Measurements from ENCODE around the gene CHRNE. TPM values are rescaled to one million over a fixed set of nuclear protein-coding genes. Genes with fewer than 3 reads are reported as not detected.
"Not testable (repeated sequence)": the region's sequence is repeated elsewhere in the genome, so short reads cannot be mapped to it uniquely, and the experiment has no call there.

CHRNE gene
- total RNA-seq, 1 donor from 2014 or later = 0.69 TPM

GRCh38 chr17:4861052-4861451, 41.8 kb downstream of the CHRNE start:
- Mint-ChIP-seq H3K27me3 (ENCODE audit: unreplicated experiment) (peaks cover 5% of the 10 kb centered on the region), H3K36me3 (ENCODE audit: unreplicated experiment) (no peaks in the 10 kb centered on the region), H3K9me3 (ENCODE audit: unreplicated experiment) (no peaks in the 10 kb centered on the region), H3K27ac (ENCODE audit: unreplicated experiment) (no peak overlapping the region), H3K4me3 (ENCODE audit: unreplicated experiment) (no peak overlapping the region), H3K4me1 (ENCODE audit: low read depth, unreplicated experiment) (peaks cover 29% of the 10 kb centered on the region)
- DNase-seq = no peak
- no peak for TF ChIP-seq CTCF (IDR thresholded peaks at IDR 0.05; ENCODE audit: partially characterized antibody, unreplicated experiment)

- Mint-ChIP-seq H3K4me3 (ENCODE audit: unreplicated experiment) (peak overlapping the region; percentile 45), H3K4me1 (ENCODE audit: low read depth, unreplicated experiment) (peaks cover 30% of the 10 kb centered on the region), H3K36me3 (ENCODE audit: unreplicated experiment) (no peaks in the 10 kb centered on the region), H3K27ac (ENCODE audit: unreplicated experiment) (no peak overlapping the region), H3K9me3 (ENCODE audit: unreplicated experiment) (no peaks in the 10 kb centered on the region), H3K27me3 (ENCODE audit: unreplicated experiment) (peaks cover 5% of the 10 kb centered on the region)
- TF ChIP-seq CTCF (IDR thresholded peaks at IDR 0.05; ENCODE audit: partially characterized antibody, unreplicated experiment) = no peak
- DNase-seq = no peak
Measured at GRCh38 chr17:4860651-4861050, 42.2 kb downstream of the CHRNE start.

GRCh38 chr17:4859816-4860625, 42.9 kb downstream of the CHRNE start:
- TF ChIP-seq CTCF (IDR thresholded peaks at IDR 0.05; ENCODE audit: partially characterized antibody, unreplicated experiment) = no peak
- Mint-ChIP-seq H3K4me1 (ENCODE audit: low read depth, unreplicated experiment) (peaks cover 30% of the 10 kb centered on the region), H3K4me3 (ENCODE audit: unreplicated experiment) (peak overlapping the region; percentile 45), H3K9me3 (ENCODE audit: unreplicated experiment) (no peaks in the 10 kb centered on the region), H3K27me3 (ENCODE audit: unreplicated experiment) (peaks cover 5% of the 10 kb centered on the region), H3K36me3 (ENCODE audit: unreplicated experiment) (no peaks in the 10 kb centered on the region), H3K27ac (ENCODE audit: unreplicated experiment) (no peak overlapping the region)
- DNase-seq = no peak

- Mint-ChIP-seq H3K36me3 (ENCODE audit: unreplicated experiment) (no peaks in the 10 kb centered on the region), H3K4me1 (ENCODE audit: low read depth, unreplicated experiment) (peaks cover 39% of the 10 kb centered on the region), H3K4me3 (ENCODE audit: unreplicated experiment) (peak overlapping the region; percentile 49), H3K27ac (ENCODE audit: unreplicated experiment) (no peak overlapping the region), H3K9me3 (ENCODE audit: unreplicated experiment) (peaks cover 7% of the 10 kb centered on the region), H3K27me3 (ENCODE audit: unreplicated experiment) (peaks cover 12% of the 10 kb centered on the region)
- no peak for DNase-seq
- no peak for TF ChIP-seq CTCF (IDR thresholded peaks at IDR 0.05; ENCODE audit: partially characterized antibody, unreplicated experiment)
Measured at GRCh38 chr17:4858882-4859260, 44.0 kb downstream of the CHRNE start.

- Mint-ChIP-seq H3K36me3 (ENCODE audit: unreplicated experiment) (no peaks in the 10 kb centered on the region), H3K27ac (ENCODE audit: unreplicated experiment) (no peak overlapping the region), H3K27me3 (ENCODE audit: unreplicated experiment) (peaks cover 12% of the 10 kb centered on the region), H3K4me1 (ENCODE audit: low read depth, unreplicated experiment) (peaks cover 41% of the 10 kb centered on the region), H3K4me3 (ENCODE audit: unreplicated experiment) (no peak overlapping the region), H3K9me3 (ENCODE audit: unreplicated experiment) (peaks cover 7% of the 10 kb centered on the region)
- no peak for TF ChIP-seq CTCF (IDR thresholded peaks at IDR 0.05; ENCODE audit: partially characterized antibody, unreplicated experiment)
- no peak for DNase-seq
Measured at GRCh38 chr17:4858068-4858881, 44.6 kb downstream of the CHRNE start.

- Mint-ChIP-seq H3K27me3 (ENCODE audit: unreplicated experiment) (peaks cover 12% of the 10 kb centered on the region), H3K4me1 (ENCODE audit: low read depth, unreplicated experiment) (peaks cover 41% of the 10 kb centered on the region)
- not testable (repeated sequence) for H3K4me3 Mint-ChIP-seq (ENCODE audit: unreplicated experiment); H3K27ac Mint-ChIP-seq (ENCODE audit: unreplicated experiment); DNase-seq; H3K9me3 Mint-ChIP-seq (ENCODE audit: unreplicated experiment); H3K36me3 Mint-ChIP-seq (ENCODE audit: unreplicated experiment)
Measured at GRCh38 chr17:4857347-4857746, 45.6 kb downstream of the CHRNE start.

Data from glutamatergic neuron (in vitro differentiated cells).